Measurements from ENCODE around the gene CNTROB.

Gene CNTROB

DNA sequence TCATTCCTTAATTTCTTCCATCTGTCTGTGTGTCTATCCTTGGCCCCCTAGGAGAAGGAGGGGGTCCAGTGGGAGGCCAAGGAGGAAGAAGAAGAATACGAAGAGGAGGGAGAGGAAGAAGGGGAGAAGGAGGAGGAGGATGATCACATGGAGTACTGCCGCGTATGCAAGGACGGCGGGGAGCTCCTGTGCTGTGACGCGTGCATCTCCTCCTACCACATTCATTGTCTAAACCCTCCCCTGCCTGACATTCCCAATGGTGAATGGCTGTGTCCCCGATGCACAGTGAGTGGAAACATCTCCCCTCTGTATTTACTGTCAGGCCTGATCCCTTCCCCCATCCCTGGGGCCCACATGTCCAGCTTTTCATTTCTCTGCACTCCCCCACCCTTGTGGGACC lies 37.1 kb upstream of the CNTROB start:
- no peak overlapping the region for H3K27ac ChIP-seq (ENCODE audit: extremely low read depth, low read depth, low read length)
- ChIA-PET CTCF (interaction anchor here (0.7 to 6.8 kb wide), 3 partner anchors 32 to 70 kb away, joined by 3 to 94 read pairs (median 3); no protein-coding TSS in a partner anchor), POLR2A (interaction anchor here (0.6 kb wide), 1 partner anchor 65 kb away, joined by 5 read pairs; no protein-coding TSS in a partner anchor)
- TF ChIP-seq ZNF830 (tag by site-specific recombination; IDR thresholded peaks at IDR 0.05; ENCODE audit: low read depth): no peak
- TF ChIP-seq, protein P1, sequence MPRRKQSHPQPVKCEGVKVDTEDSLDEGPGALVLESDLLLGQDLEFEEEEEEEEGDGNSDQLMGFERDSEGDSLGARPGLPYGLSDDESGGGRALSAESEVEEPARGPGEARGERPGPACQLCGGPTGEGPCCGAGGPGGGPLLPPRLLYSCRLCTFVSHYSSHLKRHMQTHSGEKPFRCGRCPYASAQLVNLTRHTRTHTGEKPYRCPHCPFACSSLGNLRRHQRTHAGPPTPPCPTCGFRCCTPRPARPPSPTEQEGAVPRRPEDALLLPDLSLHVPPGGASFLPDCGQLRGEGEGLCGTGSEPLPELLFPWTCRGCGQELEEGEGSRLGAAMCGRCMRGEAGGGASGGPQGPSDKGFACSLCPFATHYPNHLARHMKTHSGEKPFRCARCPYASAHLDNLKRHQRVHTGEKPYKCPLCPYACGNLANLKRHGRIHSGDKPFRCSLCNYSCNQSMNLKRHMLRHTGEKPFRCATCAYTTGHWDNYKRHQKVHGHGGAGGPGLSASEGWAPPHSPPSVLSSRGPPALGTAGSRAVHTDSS (tag by site-specific recombination; IDR thresholded peaks at IDR 0.05): peak; percentile 47; the same call in 1 of the 2 replicates
- no peak overlapping the region for H3K4me3 ChIP-seq (ENCODE audit: low read depth, low read length)
- H3K36me3 ChIP-seq (ENCODE audit: control insufficient read depth in 2 of 2, insufficient read depth in 1 of 2, low read length in 2 of 2): peaks cover 75 to 86% of the 10 kb centered on the region in 2 experiments
- H3K9me3 ChIP-seq (ENCODE audit: control insufficient read depth, insufficient read depth, low read depth, low read length): no peaks in the 10 kb centered on the region
- H3K4me1 ChIP-seq (ENCODE audit: control insufficient read depth, insufficient read depth, low read length): no peaks in the 10 kb centered on the region

DNA sequence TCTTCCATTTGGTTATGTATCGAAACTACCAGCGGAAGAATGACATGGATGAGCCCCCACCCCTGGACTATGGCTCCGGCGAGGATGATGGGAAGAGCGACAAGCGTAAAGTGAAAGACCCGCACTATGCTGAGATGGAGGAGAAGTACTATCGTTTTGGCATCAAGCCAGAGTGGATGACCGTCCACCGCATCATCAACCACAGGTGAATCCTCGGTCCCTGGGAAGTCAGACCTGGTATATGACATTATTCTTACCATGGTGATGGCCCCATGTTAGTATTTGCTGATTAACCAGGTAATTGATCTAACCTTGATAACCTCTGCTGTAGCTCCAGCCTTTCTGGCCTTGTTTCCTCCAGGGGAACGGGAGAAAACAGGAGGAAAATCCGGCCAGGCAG lies 34.9 kb upstream of the CNTROB start:
- no peaks in the 10 kb centered on the region for H3K9me3 ChIP-seq (ENCODE audit: control insufficient read depth, insufficient read depth, low read depth, low read length)
- TF ChIP-seq, protein P2, sequence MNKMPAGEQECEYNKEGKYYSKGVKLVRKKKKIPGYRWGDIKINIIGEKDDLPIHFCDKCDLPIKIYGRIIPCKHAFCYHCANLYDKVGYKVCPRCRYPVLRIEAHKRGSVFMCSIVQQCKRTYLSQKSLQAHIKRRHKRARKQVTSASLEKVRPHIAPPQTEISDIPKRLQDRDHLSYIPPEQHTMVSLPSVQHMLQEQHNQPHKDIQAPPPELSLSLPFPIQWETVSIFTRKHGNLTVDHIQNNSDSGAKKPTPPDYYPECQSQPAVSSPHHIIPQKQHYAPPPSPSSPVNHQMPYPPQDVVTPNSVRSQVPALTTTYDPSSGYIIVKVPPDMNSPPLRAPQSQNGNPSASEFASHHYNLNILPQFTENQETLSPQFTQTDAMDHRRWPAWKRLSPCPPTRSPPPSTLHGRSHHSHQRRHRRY (tag by site-specific recombination; IDR thresholded peaks at IDR 0.05): no peak
- TF ChIP-seq KLF9 (tag by site-specific recombination; IDR thresholded peaks at IDR 0.05; ENCODE audit: low read depth) (no peak), ZNF221 (tag by site-specific recombination; IDR thresholded peaks at IDR 0.05; ENCODE audit: borderline replicate concordance) (no peak), ZNF596 (tag by site-specific recombination; IDR thresholded peaks at IDR 0.05) (no peak), ZNF114 (tag by site-specific recombination; IDR thresholded peaks at IDR 0.05) (no peak), KLF1 (tag by site-specific recombination; IDR thresholded peaks at IDR 0.05) (no peak), ZNF324 (tag by site-specific recombination; IDR thresholded peaks at IDR 0.05) (no peak), ZNF549 (tag by site-specific recombination; IDR thresholded peaks at IDR 0.05) (no peak), ZNF416 (tag by site-specific recombination; IDR thresholded peaks at IDR 0.05) (no peak), ZNF791 (tag by site-specific recombination; IDR thresholded peaks at IDR 0.05) (no peak), ZNF184 (tag by site-specific recombination; IDR thresholded peaks at IDR 0.05) (no peak), ZFP37 (tag by site-specific recombination; IDR thresholded peaks at IDR 0.05) (no peak), ZNF670 (tag by site-specific recombination; IDR thresholded peaks at IDR 0.05; ENCODE audit: low read depth) (no peak)
- CTCF ChIA-PET: interaction anchor here (0.7 to 6.8 kb wide), 13 partner anchors 11 to 154 kb away, joined by 3 to 94 read pairs (median 7); no protein-coding TSS in a partner anchor
- H3K36me3 ChIP-seq (ENCODE audit: control insufficient read depth in 2 of 2, insufficient read depth in 1 of 2, low read length in 2 of 2): peaks cover 72 to 86% of the 10 kb centered on the region in 2 experiments
- H3K27ac ChIP-seq (ENCODE audit: extremely low read depth, low read depth, low read length): no peak overlapping the region
- no peak overlapping the region for H3K4me3 ChIP-seq (ENCODE audit: low read depth, low read length)
- POLR2A ChIA-PET: no interaction called here
- H3K4me1 ChIP-seq (ENCODE audit: control insufficient read depth, insufficient read depth, low read length): no peaks in the 10 kb centered on the region

DNA sequence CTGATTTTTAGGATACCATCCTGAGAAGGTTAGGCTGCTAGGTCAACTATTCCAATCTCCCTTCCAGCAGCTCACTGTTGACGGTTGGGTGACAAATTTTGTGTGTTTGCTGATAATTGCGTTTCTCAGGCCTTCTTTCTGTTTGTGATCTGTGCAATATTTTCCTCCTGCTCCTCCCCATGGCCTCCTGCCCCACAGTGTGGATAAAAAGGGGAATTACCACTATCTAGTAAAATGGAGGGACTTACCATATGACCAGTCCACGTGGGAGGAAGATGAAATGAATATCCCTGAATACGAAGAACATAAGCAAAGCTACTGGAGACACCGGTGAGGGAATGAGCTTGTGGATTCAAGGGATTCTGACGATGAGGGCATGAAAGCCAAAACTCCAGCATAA lies 34.2 kb upstream of the CNTROB start:
- no peak overlapping the region for H3K4me3 ChIP-seq (ENCODE audit: low read depth, low read length)
- H3K27ac ChIP-seq (ENCODE audit: extremely low read depth, low read depth, low read length): no peak overlapping the region
- H3K9me3 ChIP-seq (ENCODE audit: control insufficient read depth, insufficient read depth, low read depth, low read length): no peaks in the 10 kb centered on the region
- ChIA-PET CTCF (interaction anchor here (0.6 to 6.8 kb wide), 21 partner anchors 9 to 206 kb away, joined by 3 to 94 read pairs (median 5); partner anchors contain the start of genes CHD3, CNTROB, NAA38 and TRAPPC1), POLR2A (interaction anchor here (0.5 to 1.4 kb wide), 2 partner anchors 31 to 129 kb away, joined by 3 to 5 read pairs; no protein-coding TSS in a partner anchor)
- H3K36me3 ChIP-seq (ENCODE audit: control insufficient read depth in 2 of 2, insufficient read depth in 1 of 2, low read length in 2 of 2): peaks cover 72 to 91% of the 10 kb centered on the region in 2 experiments
- H3K4me1 ChIP-seq (ENCODE audit: control insufficient read depth, insufficient read depth, low read length): peaks cover under 1% of the 10 kb centered on the region; the same call in 1 of the 2 replicates
- TF ChIP-seq ZNF610 (tag by site-specific recombination; IDR thresholded peaks at IDR 0.05; ENCODE audit: borderline replicate concordance): no peak
- TF ChIP-seq, protein P3, sequence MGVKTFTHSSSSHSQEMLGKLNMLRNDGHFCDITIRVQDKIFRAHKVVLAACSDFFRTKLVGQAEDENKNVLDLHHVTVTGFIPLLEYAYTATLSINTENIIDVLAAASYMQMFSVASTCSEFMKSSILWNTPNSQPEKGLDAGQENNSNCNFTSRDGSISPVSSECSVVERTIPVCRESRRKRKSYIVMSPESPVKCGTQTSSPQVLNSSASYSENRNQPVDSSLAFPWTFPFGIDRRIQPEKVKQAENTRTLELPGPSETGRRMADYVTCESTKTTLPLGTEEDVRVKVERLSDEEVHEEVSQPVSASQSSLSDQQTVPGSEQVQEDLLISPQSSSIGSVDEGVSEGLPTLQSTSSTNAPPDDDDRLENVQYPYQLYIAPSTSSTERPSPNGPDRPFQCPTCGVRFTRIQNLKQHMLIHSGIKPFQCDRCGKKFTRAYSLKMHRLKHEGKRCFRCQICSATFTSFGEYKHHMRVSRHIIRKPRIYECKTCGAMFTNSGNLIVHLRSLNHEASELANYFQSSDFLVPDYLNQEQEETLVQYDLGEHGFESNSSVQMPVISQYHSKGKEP (tag by site-specific recombination; IDR thresholded peaks at IDR 0.05): 0 out of 2 replicates have a peak, but pooled peaks have one; percentile 22
- no peak for TF ChIP-seq ZNF211 (tag by site-specific recombination; IDR thresholded peaks at IDR 0.05; ENCODE audit: low read depth)
- TF ChIP-seq GLI4 (tag by site-specific recombination; IDR thresholded peaks at IDR 0.05): no peak
- TF ChIP-seq, protein P4, sequence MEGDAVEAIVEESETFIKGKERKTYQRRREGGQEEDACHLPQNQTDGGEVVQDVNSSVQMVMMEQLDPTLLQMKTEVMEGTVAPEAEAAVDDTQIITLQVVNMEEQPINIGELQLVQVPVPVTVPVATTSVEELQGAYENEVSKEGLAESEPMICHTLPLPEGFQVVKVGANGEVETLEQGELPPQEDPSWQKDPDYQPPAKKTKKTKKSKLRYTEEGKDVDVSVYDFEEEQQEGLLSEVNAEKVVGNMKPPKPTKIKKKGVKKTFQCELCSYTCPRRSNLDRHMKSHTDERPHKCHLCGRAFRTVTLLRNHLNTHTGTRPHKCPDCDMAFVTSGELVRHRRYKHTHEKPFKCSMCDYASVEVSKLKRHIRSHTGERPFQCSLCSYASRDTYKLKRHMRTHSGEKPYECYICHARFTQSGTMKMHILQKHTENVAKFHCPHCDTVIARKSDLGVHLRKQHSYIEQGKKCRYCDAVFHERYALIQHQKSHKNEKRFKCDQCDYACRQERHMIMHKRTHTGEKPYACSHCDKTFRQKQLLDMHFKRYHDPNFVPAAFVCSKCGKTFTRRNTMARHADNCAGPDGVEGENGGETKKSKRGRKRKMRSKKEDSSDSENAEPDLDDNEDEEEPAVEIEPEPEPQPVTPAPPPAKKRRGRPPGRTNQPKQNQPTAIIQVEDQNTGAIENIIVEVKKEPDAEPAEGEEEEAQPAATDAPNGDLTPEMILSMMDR (tag by site-specific recombination; IDR thresholded peaks at IDR 0.05): peak; percentile 81
- TF ChIP-seq ZNF654 (tag by site-specific recombination; IDR thresholded peaks at IDR 0.05; ENCODE audit: low read depth): peak; percentile 61
- TF ChIP-seq OVOL3 (tag by site-specific recombination; IDR thresholded peaks at IDR 0.05): no peak

Measured in HEK293 (cell line).